ENCODE measurements around the gene NCKAP5L.
"Not testable (repeated sequence)": the region's sequence is repeated elsewhere in the genome, so short reads cannot be mapped to it uniquely, and the experiment has no call there.

Gene NCKAP5L

DNA sequence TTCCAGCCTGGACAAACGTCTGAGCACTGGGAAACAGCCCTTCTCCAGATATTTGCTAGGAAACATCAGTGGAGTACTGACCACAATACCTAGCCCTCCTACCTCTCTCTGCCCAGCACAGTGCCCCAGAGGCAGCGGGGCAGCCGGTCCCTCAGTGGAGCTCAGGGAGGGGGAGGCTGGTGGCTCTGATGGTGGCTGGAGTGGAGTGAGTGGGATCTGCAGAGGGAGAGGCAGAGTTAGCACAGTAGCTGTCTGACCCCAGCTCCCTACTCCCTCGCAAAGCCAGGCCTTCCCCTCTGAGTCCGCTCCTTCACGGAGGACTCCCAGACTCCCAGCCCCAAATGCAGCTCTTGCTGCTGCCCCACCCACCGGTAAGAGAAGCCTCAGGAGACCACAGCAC is 30.0 kb downstream of the NCKAP5L start:
- DNase-seq: no peak

- DNase-seq: no peak
Measured at GRCh38 chr12:49797449-49797776, 30.8 kb downstream of the NCKAP5L start.

DNA sequence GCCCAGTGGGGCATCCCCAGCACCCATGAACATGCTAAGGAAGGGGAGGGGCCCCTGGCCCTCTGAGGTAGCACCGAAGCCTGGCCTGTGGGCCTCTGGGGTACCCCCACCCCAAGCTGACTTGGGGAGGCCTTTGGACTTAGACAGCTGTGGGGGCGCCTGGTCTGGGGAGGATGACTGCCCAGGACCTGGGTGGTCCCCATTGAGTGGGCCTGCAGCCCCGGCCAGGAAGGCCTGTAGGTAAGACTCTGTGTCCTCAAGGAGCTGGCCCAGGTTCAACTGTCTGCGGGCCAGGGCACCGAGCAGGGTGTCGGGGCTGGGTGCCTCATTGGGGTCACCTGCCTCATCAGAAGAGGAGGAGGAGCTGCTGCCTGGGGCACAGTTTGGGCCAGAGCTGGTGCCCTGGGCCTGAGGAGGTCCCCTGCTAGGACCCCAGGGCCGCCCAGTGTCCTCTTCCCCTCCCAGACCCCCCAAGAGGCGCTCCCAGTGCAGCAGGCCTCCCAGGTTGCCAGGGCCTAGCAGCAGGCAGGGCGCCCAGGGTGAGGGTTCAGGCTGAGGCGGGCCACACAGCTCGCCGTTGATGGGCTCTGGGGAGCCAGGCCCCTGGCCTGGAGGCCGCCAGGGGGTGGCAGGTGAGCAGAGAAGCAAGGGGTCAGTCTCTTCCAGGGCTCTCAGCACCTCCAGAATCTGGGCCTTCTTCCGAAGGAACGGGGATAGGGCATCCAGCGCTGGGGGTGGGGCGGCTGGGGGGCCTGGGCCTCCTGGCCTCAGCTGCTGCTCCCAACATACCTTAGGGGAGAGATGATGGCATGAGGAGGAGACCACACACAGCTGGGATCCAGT is 31.4 kb downstream of the NCKAP5L start:
- DNase-seq: no peak

DNA sequence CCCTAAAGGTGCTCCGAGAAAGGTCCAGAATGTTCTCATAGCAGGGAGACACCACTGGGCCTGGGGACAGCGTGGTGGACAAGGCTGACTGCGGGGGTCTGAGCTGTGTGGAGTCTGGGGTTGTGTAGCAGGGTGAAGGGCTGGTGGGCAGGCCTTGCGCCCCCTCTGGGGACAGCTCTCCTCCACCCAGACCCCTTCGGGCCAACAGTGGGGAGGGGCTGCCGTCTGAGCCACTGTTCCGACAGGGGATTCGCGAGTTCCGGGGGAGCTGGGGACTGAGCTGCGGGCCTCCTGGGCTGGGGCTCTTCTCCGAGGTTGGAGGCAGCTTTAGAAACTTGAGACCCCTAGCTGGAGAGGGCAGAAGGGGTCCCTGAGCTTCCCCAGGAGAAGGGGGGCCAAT is 32.1 kb downstream of the NCKAP5L start:
- no peak for DNase-seq

DNA sequence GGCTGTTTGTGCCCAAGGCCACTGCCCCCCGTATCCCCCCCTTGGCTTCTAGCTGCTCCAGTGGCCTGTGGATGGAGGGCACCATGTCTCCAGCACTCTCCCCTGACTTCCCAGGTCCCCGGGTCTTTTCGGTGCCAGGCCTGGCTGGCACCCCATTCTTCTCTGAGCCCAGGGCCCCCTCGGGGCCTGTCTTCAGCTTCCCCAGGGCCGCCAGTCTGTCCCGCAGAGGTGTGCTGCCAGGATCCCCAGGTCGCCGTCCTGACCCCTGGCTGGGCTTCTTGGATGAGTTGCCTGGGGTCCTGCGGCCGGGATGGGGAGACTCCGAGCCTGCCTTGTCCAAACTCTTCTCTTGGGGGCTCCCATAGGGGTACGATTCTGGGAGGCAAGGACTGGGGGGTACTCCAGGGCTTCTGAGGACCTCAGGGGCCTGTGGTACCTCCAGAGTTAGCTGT is 32.5 kb downstream of the NCKAP5L start:
- DNase-seq: no peak

DNA sequence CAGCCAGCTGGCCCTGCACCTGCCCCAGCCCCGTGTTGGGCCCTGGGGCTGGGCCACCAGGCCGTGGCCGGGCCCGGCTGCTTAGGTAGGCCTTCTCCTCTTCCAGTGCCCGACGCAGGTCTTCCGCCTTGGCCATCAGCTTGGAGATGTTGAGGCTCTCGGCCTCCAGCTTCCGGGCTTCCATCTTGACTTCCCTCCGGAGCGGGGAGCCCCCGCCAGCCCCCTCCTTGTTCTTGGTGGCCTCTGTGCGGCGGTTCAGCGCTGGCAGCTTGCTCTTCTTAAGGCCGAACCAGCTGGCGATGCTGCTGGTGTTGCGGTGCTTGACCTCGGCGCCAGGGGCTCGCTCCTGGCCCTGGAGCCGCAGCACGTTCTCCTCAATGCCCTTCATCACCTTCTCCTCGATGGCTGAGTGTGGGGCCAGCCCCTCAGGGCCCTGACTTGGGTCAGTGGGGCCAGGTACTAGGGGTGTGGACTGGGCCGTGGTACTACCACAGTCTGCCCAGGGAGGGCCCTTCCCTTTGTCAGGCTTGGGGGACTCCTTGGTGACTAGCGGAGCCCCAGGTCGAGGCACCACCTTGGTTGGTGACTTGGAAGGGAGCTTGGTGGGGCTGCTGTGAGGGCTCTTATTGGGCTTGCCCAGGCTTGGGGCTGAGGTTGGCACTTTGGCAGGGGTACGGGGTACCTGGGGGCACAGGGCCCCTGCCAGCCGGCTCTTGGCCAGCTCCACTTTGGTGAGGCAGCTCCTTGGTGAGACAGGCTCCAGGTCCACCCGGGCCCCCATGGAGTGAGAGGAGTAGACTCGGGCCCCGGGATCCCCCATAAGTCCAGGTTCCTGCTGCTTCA is 33.2 kb downstream of the NCKAP5L start:
- DNase-seq: no peak

DNA sequence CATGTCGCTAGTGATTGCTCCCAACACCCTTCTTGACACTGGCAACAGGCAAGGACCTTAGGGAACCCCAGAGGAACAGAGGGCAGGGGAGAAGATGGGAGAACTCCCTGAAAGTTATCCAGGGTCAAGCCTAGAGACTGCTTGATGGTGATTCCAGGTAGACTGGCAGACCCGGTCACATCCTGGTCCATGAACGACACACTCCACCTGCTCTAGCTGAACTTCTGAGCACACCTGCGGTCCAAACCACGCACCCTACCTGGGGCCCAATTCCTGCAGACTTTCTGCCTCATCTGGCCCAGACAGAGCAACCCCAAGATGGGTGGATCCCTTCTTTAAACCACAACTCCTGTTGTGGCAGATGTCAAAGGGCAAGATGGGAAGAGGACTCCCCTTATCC is 34.2 kb downstream of the NCKAP5L start:
- no peak for DNase-seq

DNA sequence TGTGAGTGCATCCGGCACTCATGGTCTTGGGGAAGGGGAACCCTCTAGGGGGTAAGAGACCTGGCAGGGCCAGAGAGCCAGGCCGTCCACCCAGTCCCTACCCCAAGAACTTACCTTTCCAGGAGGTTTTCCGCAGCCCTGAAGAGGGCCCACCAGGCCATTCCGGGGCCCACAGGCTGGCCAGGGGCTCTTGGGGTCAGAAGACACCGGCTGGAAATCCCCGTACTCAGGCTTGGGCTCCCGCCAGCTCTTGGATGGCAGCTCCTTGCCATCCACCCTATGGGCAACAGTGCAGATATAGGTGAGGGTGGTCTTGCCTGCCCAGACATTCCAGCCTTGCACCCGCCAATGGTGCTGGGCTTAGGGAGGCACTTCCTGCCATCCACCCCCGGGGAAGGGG is 34.6 kb downstream of the NCKAP5L start:
- no peak for DNase-seq

DNA sequence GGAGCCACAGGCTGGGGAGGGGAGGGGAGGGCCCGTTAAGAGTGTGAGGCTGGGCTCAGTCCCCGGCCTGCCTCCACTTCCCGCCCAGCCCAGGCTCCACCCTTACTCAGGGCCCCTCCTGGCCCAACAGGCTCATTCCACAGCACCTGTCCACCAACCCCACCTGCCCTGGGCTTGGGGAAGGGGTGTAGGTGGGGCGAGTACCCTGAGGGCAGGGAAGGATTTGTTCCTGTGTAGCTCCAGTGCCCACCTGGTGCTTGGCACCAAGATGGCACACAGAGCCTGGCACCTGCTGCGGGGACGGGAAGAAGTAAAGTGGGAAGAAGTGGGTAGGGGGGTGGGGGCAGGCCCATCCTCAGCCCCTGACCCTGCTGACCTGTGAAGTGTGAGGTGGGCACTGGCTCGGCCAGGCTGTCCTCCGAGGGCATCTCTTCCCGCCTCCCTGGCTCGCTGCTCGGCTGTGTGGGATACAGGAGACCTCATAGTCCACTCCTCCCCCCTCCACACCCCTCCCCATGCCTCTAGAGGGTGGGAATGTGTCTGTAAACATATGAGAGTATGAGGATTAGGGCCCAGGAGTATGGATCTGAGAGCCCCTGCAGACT is 35.1 kb downstream of the NCKAP5L start:
- no peak for DNase-seq

DNA sequence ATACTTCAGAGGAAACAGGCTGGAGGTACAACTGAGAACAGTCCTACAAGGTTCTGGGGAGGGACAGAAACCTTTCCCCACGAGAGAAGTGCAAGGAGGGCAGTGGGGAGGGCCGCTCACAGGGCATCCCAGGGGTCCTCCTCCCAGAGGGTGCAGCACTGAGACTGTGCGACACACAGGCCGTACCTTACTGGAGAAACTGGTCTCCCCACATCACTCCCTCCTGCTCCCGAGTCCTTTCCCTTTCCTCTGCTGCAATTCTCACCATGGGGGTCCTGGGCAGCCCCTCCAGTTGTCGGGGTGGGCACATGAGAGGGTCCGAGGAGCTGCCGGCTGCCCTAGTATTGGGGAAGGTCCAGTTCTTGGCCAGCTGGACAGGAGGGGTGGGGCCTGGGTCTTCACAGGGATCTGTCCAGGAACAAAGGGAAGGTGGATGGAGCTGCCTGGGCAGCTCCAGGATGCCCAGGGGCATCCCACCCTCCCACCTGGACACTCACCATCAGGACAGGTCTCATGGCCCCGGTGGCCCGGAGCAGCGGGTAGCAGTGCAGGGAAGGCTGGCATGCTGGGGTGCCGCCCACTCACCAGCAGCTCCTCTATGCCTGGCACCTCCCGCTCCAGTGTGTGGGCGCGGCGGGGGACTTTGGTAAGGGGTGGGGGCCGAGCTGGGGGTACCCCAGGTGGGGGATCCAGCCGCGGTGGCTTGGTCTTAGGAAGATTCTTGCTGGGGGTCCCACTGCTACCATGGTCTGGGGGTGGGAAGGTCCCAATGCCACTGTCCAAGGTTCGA is 35.8 kb downstream of the NCKAP5L start:
- no peak for DNase-seq

GRCh38 chr12:49791700-49792099 is 36.5 kb downstream of the NCKAP5L start:
- no peak for DNase-seq

DNA sequence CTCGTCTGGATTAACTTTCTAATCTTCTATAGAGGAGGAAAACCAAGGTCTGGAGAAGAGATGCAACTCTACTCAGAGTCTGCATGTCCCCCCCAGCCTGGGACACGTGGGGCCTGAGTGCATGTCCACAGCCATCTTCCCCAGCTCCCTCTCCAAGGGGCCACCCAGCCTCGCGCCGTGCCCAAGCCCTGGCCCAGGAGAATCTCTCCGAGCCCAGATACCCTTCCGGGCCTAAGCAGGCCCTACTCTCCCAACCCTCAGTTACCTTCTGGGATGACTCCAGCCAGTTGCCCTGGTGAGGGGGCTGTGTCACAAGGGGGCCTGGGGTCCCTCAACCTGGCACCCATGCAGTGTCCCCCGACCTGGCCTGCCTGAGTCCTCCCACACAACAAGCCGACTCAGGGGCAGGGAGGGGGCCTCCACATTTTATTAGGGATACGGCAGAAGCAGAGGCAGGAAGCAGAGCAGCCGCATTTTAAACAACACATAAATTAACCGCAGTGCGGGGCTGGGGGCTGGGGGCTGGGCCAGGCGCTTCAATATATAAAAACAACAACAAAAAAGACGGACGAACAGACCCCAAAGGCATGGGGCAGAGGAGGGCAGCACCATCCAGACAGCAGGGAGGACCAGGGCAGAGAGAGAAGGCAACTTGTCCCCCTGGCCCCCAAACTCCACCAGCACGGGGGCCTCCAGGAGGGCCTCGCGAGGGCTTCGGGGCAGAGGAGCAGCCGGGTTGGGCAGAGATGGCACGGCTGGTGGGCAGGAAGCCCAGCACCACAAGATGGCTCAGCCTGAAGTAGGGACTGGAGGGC is 37.3 kb downstream of the NCKAP5L start:
- no peak for DNase-seq

DNA sequence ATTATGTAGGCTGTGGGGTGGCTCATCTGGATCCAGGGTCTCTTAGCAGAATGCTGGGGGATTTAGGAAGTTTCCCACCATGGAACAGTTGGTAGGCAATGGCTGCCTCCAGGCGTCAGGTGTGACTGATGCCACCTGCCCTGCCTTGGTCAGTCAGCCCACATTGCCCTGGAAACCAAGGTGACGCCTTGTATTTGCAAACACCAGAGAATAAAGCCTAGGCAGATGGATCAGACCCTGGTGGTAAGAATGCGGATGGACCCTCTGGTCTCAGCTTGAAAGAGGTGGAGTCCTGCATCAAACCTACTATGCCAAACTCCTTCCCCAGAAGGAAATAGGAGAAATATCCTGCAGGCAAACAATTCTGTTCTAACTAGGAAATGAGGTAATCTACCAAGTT is 38.2 kb downstream of the NCKAP5L start:
- no peak for DNase-seq

DNA sequence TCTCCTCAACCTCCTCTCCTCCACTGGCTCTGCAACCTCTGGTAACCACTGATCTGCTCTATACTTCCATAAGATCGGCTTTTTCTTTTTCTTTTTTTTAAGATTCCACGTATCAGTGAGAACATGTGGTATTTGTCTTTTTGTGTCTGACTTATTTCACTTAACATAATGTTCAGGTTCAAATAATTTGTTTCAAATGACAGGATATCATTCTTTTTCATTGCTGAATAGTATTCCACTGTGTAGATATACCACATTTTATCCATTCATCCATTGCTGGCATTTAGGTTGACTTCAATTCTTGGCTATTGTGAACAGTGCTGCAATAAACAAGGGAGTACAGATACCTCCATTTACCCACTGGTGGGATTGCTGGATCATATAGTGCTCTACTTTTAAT is 40.5 kb downstream of the NCKAP5L start:
- no peak for DNase-seq

DNA sequence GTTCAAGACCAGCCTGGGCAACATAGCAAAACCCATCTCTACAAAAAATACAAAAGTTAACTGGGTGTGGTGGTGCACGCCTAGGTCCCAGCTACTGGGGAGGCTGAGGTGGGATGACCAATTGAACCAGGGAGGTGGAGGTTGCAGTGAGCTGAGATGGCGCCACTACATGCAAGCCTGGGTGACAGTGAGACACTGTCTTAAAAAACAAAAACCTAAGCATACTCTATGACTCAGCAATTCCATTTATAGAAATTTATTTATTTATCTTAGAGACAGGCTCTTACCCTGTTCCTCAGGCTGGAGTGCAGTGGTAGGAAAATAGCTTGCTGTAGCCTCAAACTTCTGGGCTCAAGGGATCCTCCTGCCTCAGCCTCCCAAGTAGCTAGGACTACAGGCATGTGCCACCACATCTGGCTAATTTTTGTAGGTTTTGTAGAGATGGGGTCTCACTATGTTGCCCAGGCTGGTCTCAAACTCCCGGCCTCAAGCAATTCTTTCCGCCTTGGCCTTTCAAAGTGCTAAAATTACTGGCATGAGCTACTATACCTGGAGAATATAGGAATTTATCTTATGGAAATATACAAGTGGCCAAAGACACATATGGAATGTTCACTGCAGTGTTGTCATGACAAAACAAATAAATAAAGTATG is 43.3 kb downstream of the NCKAP5L start:
- DNase-seq: no peak

DNA sequence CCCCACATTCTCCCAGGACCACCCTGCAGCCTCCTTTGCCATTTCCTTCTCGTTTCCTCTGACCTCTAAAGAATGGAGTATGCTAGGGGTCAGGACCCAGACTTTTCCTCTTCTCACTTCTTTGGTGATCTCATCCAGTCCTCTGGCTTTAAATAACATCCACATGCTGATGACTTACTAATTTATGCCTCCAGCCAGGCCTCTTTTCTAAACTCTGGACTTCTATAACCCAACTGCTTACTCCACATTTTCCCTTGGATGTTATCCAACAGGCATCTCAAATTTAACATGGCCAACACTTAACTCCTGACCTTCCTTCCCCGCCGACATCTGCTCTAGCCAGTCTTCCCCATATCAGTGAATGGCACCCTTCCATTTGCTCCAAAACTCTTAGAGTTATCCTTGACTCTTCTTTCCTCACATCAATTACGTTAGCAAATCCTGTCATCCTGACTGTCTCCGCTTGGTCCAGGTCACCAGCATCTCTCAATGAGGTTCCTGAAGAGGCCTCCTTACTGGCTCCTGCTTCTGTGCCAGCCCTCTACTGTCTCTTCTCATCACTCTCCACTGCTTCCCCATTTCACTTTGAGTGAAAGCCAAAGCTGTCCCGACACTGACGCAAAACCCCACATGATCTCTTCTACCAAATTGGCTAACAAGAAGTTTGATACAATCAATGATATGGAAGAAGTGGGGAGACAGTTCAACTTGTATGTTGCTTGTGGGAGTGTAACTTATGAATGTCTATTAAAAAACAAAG is 44.1 kb downstream of the NCKAP5L start:
- DNase-seq: no peak

DNA sequence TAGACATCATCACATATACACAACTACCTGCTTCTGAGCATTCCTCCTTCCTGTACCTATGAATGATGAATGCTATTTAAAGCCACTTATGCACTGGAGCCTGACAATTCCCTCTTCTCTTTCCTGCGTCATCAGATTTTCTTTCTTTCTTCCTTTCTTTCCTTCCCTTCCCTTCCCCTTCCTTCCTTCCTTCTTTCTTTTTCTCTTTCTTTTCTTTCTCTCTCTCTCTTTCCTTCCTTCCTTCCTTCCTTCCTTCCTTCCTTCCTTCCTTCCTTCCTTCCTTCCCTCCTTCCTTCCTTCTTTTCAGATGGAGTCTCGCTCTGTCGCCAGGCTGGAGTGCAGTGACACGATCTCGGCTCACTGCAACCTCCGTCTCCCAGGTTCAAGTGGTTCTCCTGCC is 47.3 kb downstream of the NCKAP5L start:
- DNase-seq: not testable (repeated sequence)

- DNase-seq: no peak
Measured at GRCh38 chr12:49779581-49779980, 48.6 kb downstream of the NCKAP5L start.

DNA sequence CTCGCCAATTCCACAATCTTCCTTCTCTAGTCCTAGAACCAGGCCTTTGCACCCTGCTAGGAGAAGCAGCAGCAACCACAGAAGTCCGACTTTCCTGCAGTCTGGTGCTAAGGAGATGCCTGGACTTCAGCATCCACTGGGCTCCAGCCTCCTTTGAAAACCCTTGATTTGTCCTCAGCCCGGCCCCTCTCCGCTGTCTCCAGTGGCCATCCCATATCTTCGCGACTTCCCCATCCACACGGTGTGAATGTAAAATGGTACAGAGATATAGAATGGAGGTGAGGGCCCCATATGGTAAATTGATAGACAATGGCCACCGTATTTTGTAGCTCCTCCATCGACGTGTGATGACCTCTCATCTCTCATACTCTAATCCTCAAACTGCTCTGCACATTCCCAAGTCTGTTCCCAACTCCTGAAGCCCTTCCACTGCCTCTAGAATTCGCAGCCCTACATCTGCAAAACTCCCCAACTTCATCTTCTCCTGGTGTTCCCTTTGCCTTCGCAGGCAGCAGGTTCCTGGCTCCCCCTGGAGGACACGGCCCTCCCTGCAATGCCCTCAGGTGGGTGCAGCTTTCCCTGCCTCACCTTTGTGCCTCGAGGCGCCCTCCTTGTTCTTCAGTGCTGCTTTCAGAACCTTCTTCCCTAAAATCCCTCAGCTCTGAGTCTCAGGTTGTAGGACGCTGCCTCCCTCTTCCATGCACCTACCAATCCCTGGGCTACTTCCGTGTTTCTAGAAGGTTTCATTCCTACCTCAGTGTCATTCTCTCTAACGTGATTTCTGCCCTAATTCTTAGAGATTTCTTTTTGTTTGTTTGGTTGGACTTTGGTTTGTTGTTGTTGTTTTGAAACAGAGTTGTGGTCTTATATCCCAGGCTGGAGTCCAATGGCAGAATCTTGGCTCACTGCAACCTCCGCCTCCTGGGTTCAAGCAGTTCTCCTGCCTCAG is 50.1 kb downstream of the NCKAP5L start:
- peak in 1 of 2 experiments; percentile 32 for DNase-seq

DNA sequence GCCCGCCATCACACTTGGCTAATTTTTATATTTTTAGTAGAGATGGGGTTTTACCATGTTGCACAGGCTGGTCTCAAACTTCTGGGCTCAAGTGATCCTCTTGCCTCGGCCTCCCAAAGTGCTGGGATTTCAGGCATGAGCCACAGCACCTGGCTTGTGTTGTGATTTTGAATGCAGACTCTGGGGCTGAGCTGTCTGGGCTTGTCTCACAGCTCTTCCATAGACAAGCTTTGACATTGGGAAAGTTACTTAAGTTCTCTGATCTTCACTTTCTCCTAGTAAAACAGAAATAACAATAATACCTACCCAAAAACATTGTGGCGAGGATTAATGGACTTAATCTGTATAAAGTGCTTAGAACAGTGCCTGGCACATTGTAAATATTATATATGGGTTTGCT is 50.9 kb downstream of the NCKAP5L start:
- no peak for DNase-seq

Measured in NCI-H446 (cell line).